Common myeloid progenitor, CD34-positive (primary cell): ENCODE measurements around the gene SLA2.

ENCODE experiments used
- CTCF ChIA-PET: fragments of 350-600 bp; sonication (Branson Sonifier 250); formaldehyde crosslinking; loops from one replicate; lab custom pipeline; 2021; ENCODE audit warnings: antibody characterized with exemption; lab: Charles Lee
- POLR2A ChIA-PET: fragments of 350-600 bp; sonication (Branson Sonifier 250); formaldehyde crosslinking; loops from one replicate; lab custom pipeline; 2021; ENCODE audit warnings: antibody characterized with exemption; lab: Charles Lee
- DNase-seq, 3 donors: peaks; one replicate each; pipeline versions ENCODE4 v3.0.0 to v3.0.0-alpha.2; 2013
- H3K27ac ChIP-seq, 2 experiments: 1 replicate in 1 of 2; 2 replicates in 1 of 2; pipeline ENCODE4 v1.7.0; 2013; ENCODE audit warnings: inconsistent platforms in 2 of 2, low read length in 2 of 2, mild to moderate bottlenecking in 2 of 2, low read depth in 1 of 2, moderate library complexity in 1 of 2; ENCODE audit not compliant: severe bottlenecking in 2 of 2, insufficient read depth in 1 of 2, poor library complexity in 1 of 2
- H3K27me3 ChIP-seq, 5 experiments: replicated peaks in 2 of 5; 1 replicate in 3 of 5; 2 replicates in 2 of 5; pipeline versions ENCODE4 v1.6.1 to v1.7.0; 2013; ENCODE audit warnings: low read length in 4 of 5, mild to moderate bottlenecking in 2 of 5, moderate library complexity in 2 of 5, inconsistent platforms in 1 of 5; ENCODE audit not compliant: insufficient read depth in 5 of 5, control insufficient read depth in 4 of 5
- H3K36me3 ChIP-seq, 4 experiments: 1 replicate in 2 of 4; 2 replicates in 2 of 4; pipeline versions ENCODE4 v1.6.1 to v1.7.0; 2013; ENCODE audit warnings: low read length in 3 of 4, control low read depth in 1 of 4, mild to moderate bottlenecking in 1 of 4; ENCODE audit not compliant: control insufficient read depth in 4 of 4, insufficient read depth in 4 of 4
- H3K4me1 ChIP-seq, 4 experiments: 1 replicate in 3 of 4; 2 replicates in 1 of 4; pipeline versions ENCODE4 v1.6.1 to v1.7.1; 2013; ENCODE audit warnings: low read length in 3 of 4, mild to moderate bottlenecking in 3 of 4, control low read depth in 1 of 4, inconsistent platforms in 1 of 4, moderate library complexity in 1 of 4; ENCODE audit not compliant: control insufficient read depth in 4 of 4, insufficient read depth in 4 of 4; ENCODE audit errors: control extremely low read depth in 1 of 4
- H3K4me3 ChIP-seq, 7 experiments: 1 replicate in 4 of 7; 2 replicates in 3 of 7; pipeline versions ENCODE4 v1.5.1 to v1.7.0; 2013; ENCODE audit warnings: mild to moderate bottlenecking in 7 of 7, low read length in 6 of 7, moderate library complexity in 6 of 7, inconsistent platforms in 2 of 7, low read depth in 2 of 7, control low read depth in 1 of 7; ENCODE audit not compliant: insufficient read depth in 4 of 7, control insufficient read depth in 1 of 7; ENCODE audit errors: extremely low read depth in 1 of 7
- H3K9me3 ChIP-seq, 5 experiments: 1 replicate in 4 of 5; 2 replicates in 1 of 5; pipeline versions ENCODE4 v1.6.1 to v1.7.1; 2013; ENCODE audit warnings: low read length in 4 of 5, mild to moderate bottlenecking in 2 of 5, inconsistent platforms in 1 of 5, low read depth in 1 of 5, moderate library complexity in 1 of 5; ENCODE audit not compliant: control insufficient read depth in 4 of 5, insufficient read depth in 2 of 5; ENCODE audit errors: control extremely low read depth in 1 of 5
- WGBS: methylation state at CpG from one replicate; pipeline ENCODE4 v1.1.5; 2013; ENCODE audit not compliant: insufficient coverage; 5-methylcytosine and 5-hydroxymethylcytosine counted together

SLA2 gene

GRCh38 chr20:36606158-36607066 is 39.6 kb downstream of the SLA2 start:
- WGBS, result 0% methylated on average over 27 of the region's 31 CpGs
- POLR2A ChIA-PET, result interaction anchor here (0.9 to 2.6 kb wide), 7 partner anchors 11 to 140 kb away, joined by 4 to 13 read pairs (median 6); partner anchors contain the start of genes NDRG3, SLA2 and TGIF2
- CTCF ChIA-PET, result interaction anchor here (0.9 to 3.5 kb wide), 20 partner anchors 8 to 150 kb away, joined by 3 to 33 read pairs (median 4); partner anchors contain the start of genes NDRG3, SLA2 and TGIF2
- Histone ChIP-seq H3K27ac (peak overlapping the region; percentile 82 to 92), H3K4me1 (peaks cover 7 to 33% (median 26%) of the 10 kb centered on the region in 4 experiments), H3K27me3 (no peaks in the 10 kb centered on the region), H3K4me3 (peak overlapping the region; percentile 81 to 99 (median 96)), H3K9me3 (no peaks in the 10 kb centered on the region), H3K36me3 (peaks cover 2 to 35% (median 20%) of the 10 kb centered on the region in 4 experiments)
- peak; percentile 34 to 68 (median 62) for DNase-seq

- peak within 1 kb of the TSS; percentile 81 to 99 (median 96) for H3K4me3 ChIP-seq
- ChIA-PET POLR2A (interaction anchor here (0.6 to 2.6 kb wide), 10 partner anchors 11 to 141 kb away, joined by 3 to 13 read pairs (median 4); partner anchors contain the start of genes NDRG3, SLA2 and TGIF2), CTCF (interaction anchor here (0.6 to 3.5 kb wide), 27 partner anchors 9 to 164 kb away, joined by 3 to 33 read pairs (median 4); partner anchors contain the start of genes NDRG3, SLA2 and TGIF2)
- H3K4me1 ChIP-seq, result peaks cover 8 to 38% (median 26%) of the 10 kb centered on the region in 4 experiments
- no peaks in the 10 kb centered on the region for H3K27me3 ChIP-seq
- DNase-seq, result peak; percentile 99 to 100 (median 99)
- peaks cover 2 to 26% (median 15%) of the 10 kb centered on the region in 4 experiments for H3K36me3 ChIP-seq
- peak within 1 kb of the TSS; percentile 82 to 92 for H3K27ac ChIP-seq
- whole genome bisulfite sequencing, result under 1% methylated on average over 77 of the region's 90 CpGs
- no peaks in the 10 kb centered on the region for H3K9me3 ChIP-seq
These were observed 40.4 kb downstream of the SLA2 start, which contains the start of gene RAB5IF for GRCh38 chr20:36605399-36606157. TSS of gene RAB5IF (plus strand) at chr20:36605779. CDS start at chr20:36605952, 173 bp downstream.

DNA sequence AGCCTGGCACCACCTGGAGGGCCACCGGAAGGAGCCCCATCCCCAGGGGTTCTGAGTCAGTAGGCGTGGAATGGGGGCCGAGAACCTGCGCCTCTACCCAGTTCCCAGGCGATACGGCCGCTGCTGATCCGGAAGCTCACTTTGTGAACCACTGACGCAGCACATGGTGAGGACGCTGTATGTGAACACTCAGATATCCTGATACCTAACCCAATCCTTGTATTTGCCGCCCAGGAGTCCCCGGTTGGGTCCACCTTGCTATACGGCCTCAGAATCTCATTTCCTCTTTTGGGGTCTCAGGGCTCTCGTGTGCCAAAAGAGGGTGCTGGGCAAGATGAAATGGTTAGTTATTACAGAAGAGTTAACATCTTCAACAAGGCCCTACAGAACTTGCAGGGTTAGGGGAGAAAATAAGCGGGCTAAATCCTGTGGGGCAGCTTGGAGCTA is 41.0 kb downstream of the SLA2 start:
- Histone ChIP-seq H3K4me1 (peaks cover 8 to 44% (median 31%) of the 10 kb centered on the region in 4 experiments), H3K27me3 (no peaks in the 10 kb centered on the region), H3K27ac (peak overlapping the region; percentile 81 to 92), H3K36me3 (peaks cover 2 to 22% (median 14%) of the 10 kb centered on the region in 4 experiments), H3K9me3 (no peaks in the 10 kb centered on the region), H3K4me3 (peak overlapping the region in 5 of 7 experiments; percentile 27 to 98 (median 96))
- ChIA-PET POLR2A (interaction anchor here (0.6 to 2.6 kb wide), 10 partner anchors 10 to 141 kb away, joined by 3 to 13 read pairs (median 4); partner anchors contain the start of genes NDRG3, SLA2 and TGIF2), CTCF (interaction anchor here (0.6 to 3.5 kb wide), 23 partner anchors 9 to 1320 kb away, joined by 3 to 33 read pairs (median 4); partner anchors contain the start of genes EIF6, NDRG3 and TGIF2)
- 26% methylated on average over 7 of the region's 15 CpGs for WGBS
- DNase-seq, result peak; percentile 69 to 85 (median 77)

DNA sequence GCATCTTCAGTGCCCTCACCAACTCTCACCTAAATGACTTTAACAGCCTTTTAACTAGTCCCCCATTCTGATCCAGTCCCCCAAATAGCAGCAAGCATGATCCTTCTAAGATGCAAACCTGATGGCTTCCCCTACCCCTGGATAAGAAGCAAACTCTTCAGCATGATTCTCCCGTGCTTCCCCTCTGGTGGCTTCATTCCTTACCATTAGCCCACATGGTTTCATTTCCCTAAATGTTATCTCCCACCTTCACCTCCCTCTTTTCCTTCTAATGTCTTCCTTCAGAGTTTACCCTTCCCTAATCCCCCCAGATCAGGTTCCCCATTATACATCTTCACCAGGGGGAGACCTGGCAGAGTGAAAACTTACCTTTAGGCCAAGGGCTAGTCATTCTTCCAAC is 44.5 kb downstream of the SLA2 start:
- no peak overlapping the region for H3K27ac ChIP-seq

DNA sequence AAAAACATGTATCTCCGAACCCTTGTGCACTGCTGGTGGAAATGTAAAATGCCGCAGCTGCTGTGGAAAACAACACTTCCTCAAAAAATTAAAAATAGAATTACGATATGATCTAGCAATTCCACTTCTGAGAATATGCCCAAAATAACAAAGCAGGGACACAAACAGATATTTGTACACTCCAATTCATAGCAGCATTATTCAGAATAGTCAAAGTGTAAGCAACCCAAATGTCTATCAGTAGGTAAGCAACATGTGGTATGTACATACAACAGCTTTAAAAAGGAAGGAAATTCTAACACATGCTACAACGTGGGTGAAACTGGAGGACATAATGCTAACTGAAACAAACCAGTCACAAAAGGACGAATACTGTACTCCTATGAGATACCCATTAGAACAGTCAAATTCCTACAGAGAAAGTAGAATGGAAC is 46.1 kb downstream of the SLA2 start:
- Histone ChIP-seq H3K27me3 (no peaks in the 10 kb centered on the region), H3K4me3 (peak overlapping the region in 5 of 7 experiments; percentile 5 to 34 (median 13)), H3K4me1 (peaks cover 8 to 43% (median 24%) of the 10 kb centered on the region in 4 experiments), H3K9me3 (no peaks in the 10 kb centered on the region), H3K27ac (peak overlapping the region in 1 of 2 experiments; percentile 31), H3K36me3 (peaks cover 0 to 11% (median 2%) of the 10 kb centered on the region in 4 experiments)
- peak; percentile 30 to 77 (median 67) for DNase-seq
- no CpG with 5 or more reads among the region's 5 CpGs for WGBS
- ChIA-PET POLR2A (interaction anchor here (0.8 kb wide), 1 partner anchor 26 kb away, joined by 3 read pairs; no protein-coding TSS in a partner anchor), CTCF (interaction anchor here (0.6 to 3.5 kb wide), 4 partner anchors 11 to 46 kb away, joined by 3 to 21 read pairs (median 4); no protein-coding TSS in a partner anchor)

More for the DNA sequence above, 44.5 kb downstream of the SLA2 start:
- Histone ChIP-seq H3K4me3 (no peak overlapping the region), H3K9me3 (no peaks in the 10 kb centered on the region), H3K27me3 (no peaks in the 10 kb centered on the region), H3K36me3 (peaks cover 0 to 8% (median 2%) of the 10 kb centered on the region in 4 experiments), H3K4me1 (peaks cover 5 to 38% (median 23%) of the 10 kb centered on the region in 4 experiments)
- DNase-seq, result no peak
- WGBS, result 58% methylated on average over 1 of the region's 1 CpG
- POLR2A ChIA-PET, result no interaction called here
- CTCF ChIA-PET, result interaction anchor here (0.6 to 1.1 kb wide), 4 partner anchors 8 to 262 kb away, joined by 3 to 5 read pairs (median 4); a partner anchor contains a TSS
